ENCODE results near the gene CHMP1B.

DNA sequence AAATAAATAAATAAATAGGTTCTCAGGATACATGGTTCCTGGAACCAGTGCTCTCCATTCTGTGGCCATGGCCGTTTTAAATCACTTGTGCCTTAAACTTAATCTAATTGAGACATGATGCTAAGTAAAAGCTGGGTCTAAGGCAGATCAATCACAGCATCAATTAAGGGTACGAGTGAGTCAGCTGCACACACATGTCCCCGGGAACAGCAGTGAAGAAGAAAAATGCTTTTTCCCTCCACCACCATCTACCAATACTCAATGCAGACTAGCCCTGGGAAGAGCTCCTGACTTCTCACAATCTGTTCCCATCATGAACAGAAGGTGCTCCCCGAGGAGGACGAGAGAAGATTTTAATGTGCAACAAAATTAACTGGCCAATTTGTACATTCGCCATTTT lies 6.8 kb upstream of the CHMP1B start:
- TF ChIP-seq POLR2A (IDR thresholded peaks at IDR 0.05) = no peak
- TF ChIP-seq, protein P1, sequence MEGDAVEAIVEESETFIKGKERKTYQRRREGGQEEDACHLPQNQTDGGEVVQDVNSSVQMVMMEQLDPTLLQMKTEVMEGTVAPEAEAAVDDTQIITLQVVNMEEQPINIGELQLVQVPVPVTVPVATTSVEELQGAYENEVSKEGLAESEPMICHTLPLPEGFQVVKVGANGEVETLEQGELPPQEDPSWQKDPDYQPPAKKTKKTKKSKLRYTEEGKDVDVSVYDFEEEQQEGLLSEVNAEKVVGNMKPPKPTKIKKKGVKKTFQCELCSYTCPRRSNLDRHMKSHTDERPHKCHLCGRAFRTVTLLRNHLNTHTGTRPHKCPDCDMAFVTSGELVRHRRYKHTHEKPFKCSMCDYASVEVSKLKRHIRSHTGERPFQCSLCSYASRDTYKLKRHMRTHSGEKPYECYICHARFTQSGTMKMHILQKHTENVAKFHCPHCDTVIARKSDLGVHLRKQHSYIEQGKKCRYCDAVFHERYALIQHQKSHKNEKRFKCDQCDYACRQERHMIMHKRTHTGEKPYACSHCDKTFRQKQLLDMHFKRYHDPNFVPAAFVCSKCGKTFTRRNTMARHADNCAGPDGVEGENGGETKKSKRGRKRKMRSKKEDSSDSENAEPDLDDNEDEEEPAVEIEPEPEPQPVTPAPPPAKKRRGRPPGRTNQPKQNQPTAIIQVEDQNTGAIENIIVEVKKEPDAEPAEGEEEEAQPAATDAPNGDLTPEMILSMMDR (IDR thresholded peaks at IDR 0.05) = no peak
